Subcutaneous adipose tissue (tissue), 4 donors: ENCODE results near the gene NSMF. TPM values are rescaled to one million over a fixed set of nuclear protein-coding genes. Genes with fewer than 3 reads are reported as not detected.

ENCODE experiments used
- total RNA-seq, 4 donors: library from RNA; depleted of rRNA; stranded (reverse); fragments of >200 nt; gene quantifications; one replicate each; pipeline ENCODE4 v1.1.0, GENCODE V29; 2016
- TF ChIP-seq, protein P1 (sequence below): fragments of 450-650 bp; IDR thresholded peaks from one replicate; pipeline ENCODE4 v1.5.1; 2016; ENCODE audit warnings: low read depth, mild to moderate bottlenecking, control low read depth, antibody characterized with exemption, moderate library complexity

The NSMF gene
- total RNA-seq, 4 donors from 2014 or later = 17.7 to 37.5 (median 25.2) TPM

DNA sequence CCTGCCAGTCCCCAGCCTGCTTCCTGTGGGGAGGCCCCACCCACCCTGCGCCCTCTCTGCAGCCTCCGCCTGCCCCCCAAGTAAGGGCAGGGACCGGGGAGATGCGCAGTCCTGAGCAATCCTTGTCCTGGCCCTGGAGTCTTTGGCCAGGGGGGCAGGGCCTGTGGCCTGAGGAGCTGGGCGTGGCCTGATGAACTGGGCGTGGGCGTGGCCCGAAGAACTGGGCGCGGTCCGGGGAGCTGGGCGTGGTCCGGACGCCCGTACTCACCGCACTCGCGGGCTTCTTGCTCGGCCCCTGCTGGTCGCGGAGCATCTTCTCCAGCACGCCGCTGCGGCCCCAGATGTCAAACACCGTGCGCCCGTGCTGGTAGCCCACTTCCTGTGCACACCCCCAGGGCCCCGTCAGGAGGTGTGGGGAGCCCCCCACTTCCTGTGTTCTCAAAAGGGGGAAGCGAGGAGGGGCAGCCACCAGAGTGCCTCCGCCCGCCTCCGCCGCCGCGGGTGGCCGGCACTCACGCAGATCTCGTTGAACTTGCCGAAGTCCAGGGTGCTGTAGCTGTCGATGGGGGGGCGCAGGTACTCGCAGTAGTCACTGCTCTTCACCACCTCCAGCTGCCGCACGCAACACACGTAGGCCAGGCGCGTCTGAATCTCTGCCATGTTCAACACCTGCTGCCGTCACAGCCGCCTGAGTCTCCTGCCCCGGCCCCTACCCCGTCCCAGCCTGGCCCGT, 2.7 kb upstream of the NSMF start:
- TF ChIP-seq, protein P1, sequence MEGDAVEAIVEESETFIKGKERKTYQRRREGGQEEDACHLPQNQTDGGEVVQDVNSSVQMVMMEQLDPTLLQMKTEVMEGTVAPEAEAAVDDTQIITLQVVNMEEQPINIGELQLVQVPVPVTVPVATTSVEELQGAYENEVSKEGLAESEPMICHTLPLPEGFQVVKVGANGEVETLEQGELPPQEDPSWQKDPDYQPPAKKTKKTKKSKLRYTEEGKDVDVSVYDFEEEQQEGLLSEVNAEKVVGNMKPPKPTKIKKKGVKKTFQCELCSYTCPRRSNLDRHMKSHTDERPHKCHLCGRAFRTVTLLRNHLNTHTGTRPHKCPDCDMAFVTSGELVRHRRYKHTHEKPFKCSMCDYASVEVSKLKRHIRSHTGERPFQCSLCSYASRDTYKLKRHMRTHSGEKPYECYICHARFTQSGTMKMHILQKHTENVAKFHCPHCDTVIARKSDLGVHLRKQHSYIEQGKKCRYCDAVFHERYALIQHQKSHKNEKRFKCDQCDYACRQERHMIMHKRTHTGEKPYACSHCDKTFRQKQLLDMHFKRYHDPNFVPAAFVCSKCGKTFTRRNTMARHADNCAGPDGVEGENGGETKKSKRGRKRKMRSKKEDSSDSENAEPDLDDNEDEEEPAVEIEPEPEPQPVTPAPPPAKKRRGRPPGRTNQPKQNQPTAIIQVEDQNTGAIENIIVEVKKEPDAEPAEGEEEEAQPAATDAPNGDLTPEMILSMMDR = no peak

GRCh38 chr9:137461316-137461662, 2.2 kb upstream of the NSMF start:
- TF ChIP-seq, protein P1 = no peak

DNA sequence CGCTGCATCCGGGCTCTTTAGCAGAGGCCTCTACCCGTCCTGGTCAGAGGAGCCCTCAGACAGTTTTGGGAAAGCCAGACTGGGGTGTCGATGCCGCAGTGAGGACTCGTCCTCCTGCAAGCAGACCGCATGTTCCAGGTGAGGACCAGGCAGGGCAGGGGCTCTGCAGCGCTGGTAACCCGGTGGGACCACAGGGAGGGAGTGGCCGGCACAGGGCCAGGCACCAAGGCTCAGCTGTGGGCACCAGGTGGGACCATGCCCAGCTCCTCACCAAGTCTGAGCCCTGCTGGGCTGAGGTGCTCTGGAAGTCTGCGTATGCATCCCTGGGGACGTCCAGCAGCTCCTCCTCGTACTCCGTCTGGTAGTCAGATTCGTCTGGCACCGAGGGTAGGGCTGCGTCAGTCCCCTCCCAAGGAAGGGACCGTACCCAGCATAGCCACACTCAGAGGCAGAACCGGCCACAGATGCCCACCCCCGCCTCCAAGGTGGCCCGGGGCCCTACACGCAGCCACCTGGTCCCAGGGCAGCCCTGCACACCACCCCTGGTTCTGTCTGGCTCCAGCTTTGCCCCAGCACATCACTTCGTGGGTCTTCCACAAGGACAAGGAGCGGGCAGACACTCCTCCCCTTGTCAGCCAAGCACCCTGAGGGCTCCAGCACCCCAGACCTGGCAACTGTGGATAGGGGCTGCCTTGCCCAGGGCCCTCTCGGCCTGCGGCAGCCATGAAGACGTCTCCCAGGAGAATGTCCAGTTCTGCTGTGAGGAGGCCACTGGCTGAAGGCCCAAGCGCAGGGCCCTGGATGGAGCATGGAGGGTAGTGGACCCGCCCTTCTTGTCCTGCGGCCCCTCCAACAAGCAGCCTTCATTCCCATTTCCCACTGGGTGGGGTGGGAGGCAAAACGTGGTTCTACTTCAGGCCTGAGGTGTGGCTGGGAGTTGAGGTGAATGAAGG, 1.5 kb upstream of the NSMF start:
- TF ChIP-seq, protein P1 = no peak

DNA sequence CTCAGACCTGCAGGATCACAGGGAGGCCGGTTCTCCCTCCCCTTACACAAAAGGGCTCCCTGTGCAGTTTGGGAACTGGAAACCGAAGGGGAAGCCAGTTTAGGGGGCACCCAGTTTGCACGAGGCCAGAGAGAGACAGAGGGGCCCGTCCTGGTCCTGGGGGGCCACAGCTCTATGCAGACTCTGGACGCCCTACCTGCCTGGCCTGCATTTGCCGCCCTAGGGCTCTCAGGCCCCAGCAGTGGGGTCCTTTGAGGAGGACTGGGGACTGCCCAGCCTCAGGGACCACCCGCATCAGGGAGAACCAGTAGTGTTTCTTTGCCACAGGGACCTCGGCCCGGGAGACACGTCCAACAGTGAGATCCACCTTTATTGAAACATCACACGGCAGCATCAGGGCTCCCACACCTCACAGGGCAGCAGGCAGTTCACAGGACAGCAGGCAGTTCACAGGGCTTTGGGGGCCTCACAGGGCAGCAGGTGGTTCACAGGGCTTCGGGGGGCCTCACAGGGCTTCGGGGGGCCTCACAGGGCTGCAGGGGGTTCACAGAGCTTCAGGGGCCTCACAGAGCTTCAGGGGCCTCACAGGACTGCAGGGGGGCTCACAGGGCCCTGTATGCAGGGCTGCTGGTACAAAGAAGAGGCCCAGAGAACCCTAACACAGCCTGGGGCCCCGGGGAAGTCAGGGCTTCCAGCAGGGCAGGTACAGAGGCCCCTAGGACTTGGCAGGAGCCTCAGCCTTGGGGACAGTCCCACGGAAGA, 648 bp upstream of the NSMF start:
- TF ChIP-seq, protein P1 = no peak

GRCh38 chr9:137458194-137459151, 661 bp downstream of the NSMF start:
- TF ChIP-seq, protein P1 = no peak

- TF ChIP-seq, protein P1 = no peak
These were observed 1.5 kb downstream of the NSMF start for GRCh38 chr9:137457406-137458193.
